Keratinocyte (primary cell): ENCODE results near the gene CLEC19A. TPM values are rescaled to one million over a fixed set of nuclear protein-coding genes. Genes with fewer than 3 reads are reported as not detected.

ENCODE experiments used
- DNase-seq: peaks from one replicate; pipeline ENCODE4 v3.0.0-alpha.2; 2011; ENCODE audit warnings: low read depth, missing footprints, low spot score
- FAIRE-seq: peaks from 2 replicates; lab custom pipeline; 2011; peaks lifted over from hg19 to GRCh38; lab: Jason Lieb, UNC
- H2AFZ ChIP-seq: 2 replicates; pipeline ENCODE4 v1.6.0; 2012; ENCODE audit warnings: low read length, control low read depth, inconsistent platforms; ENCODE audit not compliant: control insufficient read depth
- H3K27ac ChIP-seq: 2 replicates; pipeline ENCODE4 v1.5.1; 2011; ENCODE audit warnings: low read length; ENCODE audit not compliant: control insufficient read depth, insufficient read depth
- H3K27me3 ChIP-seq: 3 replicates; pipeline ENCODE4 v1.6.0; 2011; ENCODE audit warnings: low read length; ENCODE audit not compliant: control insufficient read depth, insufficient read depth; ENCODE audit errors: extremely low read depth
- H3K36me3 ChIP-seq, 2 experiments: 2 replicates in 1 of 2; 3 replicates in 1 of 2; pipeline ENCODE4 v1.5.1; 2011; ENCODE audit warnings: low read length in 2 of 2, mild to moderate bottlenecking in 1 of 2; ENCODE audit not compliant: control insufficient read depth in 2 of 2, insufficient read depth in 2 of 2; ENCODE audit errors: extremely low read depth in 1 of 2
- H3K4me1 ChIP-seq: 3 replicates; pipeline ENCODE4 v1.5.1; 2011; ENCODE audit warnings: low read length; ENCODE audit not compliant: control insufficient read depth, insufficient read depth; ENCODE audit errors: extremely low read depth
- H3K4me2 ChIP-seq: 3 replicates; pipeline ENCODE4 v1.6.0; 2011; ENCODE audit warnings: low read depth, low read length; ENCODE audit not compliant: control insufficient read depth, insufficient read depth; ENCODE audit errors: extremely low read depth
- H3K4me3 ChIP-seq, 3 experiments: fragments of 200-600 bp in 1 of 3; sonication (generic) in 1 of 3; 2 replicates in 2 of 3; 3 replicates in 1 of 3; pipeline ENCODE4 v1.5.1; 2011 to 2016; ENCODE audit warnings: low read length in 3 of 3, mild to moderate bottlenecking in 3 of 3, control low read depth in 2 of 3, inconsistent platforms in 1 of 3, low read depth in 1 of 3, mixed read lengths in 1 of 3, mixed run types in 1 of 3, moderate library complexity in 1 of 3; ENCODE audit not compliant: control insufficient read depth in 2 of 3, insufficient read depth in 2 of 3; ENCODE audit errors: extremely low read depth in 1 of 3
- H3K79me2 ChIP-seq: 2 replicates; pipeline ENCODE4 v1.6.0; 2012; ENCODE audit warnings: low read length; ENCODE audit not compliant: control insufficient read depth, insufficient read depth
- H3K9ac ChIP-seq: 3 replicates; pipeline ENCODE4 v1.6.0; 2011; ENCODE audit warnings: low read length; ENCODE audit not compliant: control insufficient read depth, insufficient read depth; ENCODE audit errors: extremely low read depth
- H3K9me1 ChIP-seq: 3 replicates; pipeline ENCODE4 v1.6.0; 2011; ENCODE audit warnings: low read length; ENCODE audit not compliant: control insufficient read depth, insufficient read depth; ENCODE audit errors: extremely low read depth
- H3K9me3 ChIP-seq: 2 replicates; pipeline ENCODE4 v1.5.1; 2012; ENCODE audit warnings: low read depth, low read length; ENCODE audit not compliant: control insufficient read depth
- H4K20me1 ChIP-seq: 3 replicates; pipeline ENCODE4 v1.6.0; 2011; ENCODE audit warnings: low read length; ENCODE audit not compliant: control insufficient read depth, insufficient read depth; ENCODE audit errors: extremely low read depth
- EZH2 ChIP-seq: IDR thresholded peaks from one replicate; pipeline ENCODE4 v1.6.1; 2012; ENCODE audit warnings: inconsistent platforms, mild to moderate bottlenecking, low read length, moderate library complexity
- dilution Hi-C: fragments of 300-500 bp; cut with MboI; formaldehyde crosslinking; loops from one replicate; pipeline ENCODE4 v1.7.0; 2020; ENCODE audit warnings: low sequenced_read_pairs; ENCODE audit not compliant: extremely low pct_ligation_motif_present
- polyA plus RNA-seq, 5 experiments: library from polyadenylated mRNA; depleted of rRNA in 3 of 5; stranded (reverse) in 3 of 5; stranded (forward) in 1 of 5; unstranded in 1 of 5; fragments of >200 nt; gene quantifications; 1 replicate in 1 of 5; 2 replicates in 3 of 5; 3 replicates in 1 of 5; pipeline versions ENCODE4 v1.2.1 to v1.2.3, GENCODE V29; 2011 to 2012; ENCODE audit warnings: missing spikeins in 2 of 5, low read depth in 1 of 5, low replicate concordance in 1 of 5
- TF ChIP-seq, protein P1 (sequence below), 3 experiments: IDR thresholded peaks in 1 of 3; conservative IDR thresholded peaks in 1 of 3; optimal IDR thresholded peaks in 1 of 3; 2 replicates in 2 of 3; 3 replicates in 1 of 3; pipeline versions ENCODE3 to v1.5.1; 2011; ENCODE audit warnings: low read length in 3 of 3, mild to moderate bottlenecking in 3 of 3, moderate library complexity in 2 of 3, control low read depth in 1 of 3, inconsistent platforms in 1 of 3; ENCODE audit not compliant: insufficient read depth in 2 of 3; ENCODE audit errors: extremely low read depth in 1 of 3

CLEC19A gene
- polyA plus RNA-seq, 1 donor (not counting 4 experiments of a cell fraction or from before 2014, with no cell fraction given), result not detected

DNA sequence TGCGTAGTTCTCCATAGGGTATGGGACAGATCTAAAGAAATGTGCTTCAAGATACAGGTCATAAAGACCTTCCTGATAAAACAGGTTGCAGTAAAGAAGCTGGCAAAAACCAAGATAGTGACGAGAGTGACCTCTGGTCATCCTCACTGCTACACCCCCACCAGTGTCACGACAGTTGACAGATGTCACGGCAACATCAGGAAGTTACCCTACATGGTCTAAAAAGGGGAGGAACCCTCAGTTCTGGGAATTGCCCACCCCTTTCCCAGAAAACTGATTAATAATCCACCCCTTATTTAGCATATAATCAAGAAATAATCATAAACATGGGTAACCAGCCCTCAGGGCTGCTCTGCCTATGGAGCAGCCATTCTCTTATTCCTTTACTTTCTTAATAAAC lies 46.3 kb downstream of the CLEC19A start:
- TF ChIP-seq, protein P1, sequence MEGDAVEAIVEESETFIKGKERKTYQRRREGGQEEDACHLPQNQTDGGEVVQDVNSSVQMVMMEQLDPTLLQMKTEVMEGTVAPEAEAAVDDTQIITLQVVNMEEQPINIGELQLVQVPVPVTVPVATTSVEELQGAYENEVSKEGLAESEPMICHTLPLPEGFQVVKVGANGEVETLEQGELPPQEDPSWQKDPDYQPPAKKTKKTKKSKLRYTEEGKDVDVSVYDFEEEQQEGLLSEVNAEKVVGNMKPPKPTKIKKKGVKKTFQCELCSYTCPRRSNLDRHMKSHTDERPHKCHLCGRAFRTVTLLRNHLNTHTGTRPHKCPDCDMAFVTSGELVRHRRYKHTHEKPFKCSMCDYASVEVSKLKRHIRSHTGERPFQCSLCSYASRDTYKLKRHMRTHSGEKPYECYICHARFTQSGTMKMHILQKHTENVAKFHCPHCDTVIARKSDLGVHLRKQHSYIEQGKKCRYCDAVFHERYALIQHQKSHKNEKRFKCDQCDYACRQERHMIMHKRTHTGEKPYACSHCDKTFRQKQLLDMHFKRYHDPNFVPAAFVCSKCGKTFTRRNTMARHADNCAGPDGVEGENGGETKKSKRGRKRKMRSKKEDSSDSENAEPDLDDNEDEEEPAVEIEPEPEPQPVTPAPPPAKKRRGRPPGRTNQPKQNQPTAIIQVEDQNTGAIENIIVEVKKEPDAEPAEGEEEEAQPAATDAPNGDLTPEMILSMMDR (optimal IDR thresholded peaks at IDR 0.05 in 1 of 3, IDR thresholded peaks at IDR 0.05 in 1 of 3, conservative IDR thresholded peaks at IDR 0.05 in 1 of 3; ENCODE audit: extremely low read depth in 1 of 3, insufficient read depth in 2 of 3, low read length in 3 of 3), result no peak
- no peak for TF ChIP-seq EZH2
- H2AFZ ChIP-seq, result no peak overlapping the region
- no peaks in the 10 kb centered on the region for H3K79me2 ChIP-seq
- H3K9me1 ChIP-seq, result no peaks in the 10 kb centered on the region
- no peak overlapping the region for H3K27ac ChIP-seq
- H3K36me3 ChIP-seq, result no peaks in the 10 kb centered on the region
- FAIRE-seq (no peak), DNase-seq (no peak)
- H3K27me3 ChIP-seq, result no peaks in the 10 kb centered on the region
- H3K9ac ChIP-seq, result no peak overlapping the region
- H3K9me3 ChIP-seq, result no peaks in the 10 kb centered on the region
- no peak overlapping the region for H3K4me2 ChIP-seq
- peaks cover 5% of the 10 kb centered on the region for H3K4me1 ChIP-seq
- dilution Hi-C loops, result no loop called here
- no peak overlapping the region for H3K4me3 ChIP-seq
- H4K20me1 ChIP-seq, result no peaks in the 10 kb centered on the region

DNA sequence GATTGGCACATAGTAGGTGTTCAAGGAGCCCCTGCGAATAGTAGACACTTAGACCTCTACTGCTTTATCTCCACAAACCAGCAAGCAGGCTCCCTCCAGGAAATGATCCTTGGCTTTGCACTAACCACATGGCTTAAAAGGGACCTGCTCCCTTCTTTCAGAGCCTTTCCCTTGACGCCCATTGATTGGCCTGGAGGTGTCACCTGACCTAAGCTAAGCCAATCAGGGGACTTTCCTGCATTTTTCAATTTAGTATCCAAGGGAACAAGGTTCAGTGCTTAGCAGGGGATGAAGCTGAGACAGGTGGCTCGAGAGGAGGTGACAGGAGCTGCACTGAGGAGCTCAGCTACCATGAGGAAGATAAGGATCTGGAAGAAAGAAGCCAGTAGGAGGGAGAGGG lies 52.8 kb downstream of the CLEC19A start:
- no peaks in the 10 kb centered on the region for H3K4me1 ChIP-seq
- TF ChIP-seq, protein P1 (optimal IDR thresholded peaks at IDR 0.05 in 1 of 3, IDR thresholded peaks at IDR 0.05 in 1 of 3, conservative IDR thresholded peaks at IDR 0.05 in 1 of 3; ENCODE audit: extremely low read depth in 1 of 3, insufficient read depth in 2 of 3, low read length in 3 of 3), result no peak
- no peak for TF ChIP-seq EZH2
- H3K27me3 ChIP-seq, result no peaks in the 10 kb centered on the region
- H3K9ac ChIP-seq, result no peak overlapping the region
- no peaks in the 10 kb centered on the region for H3K9me1 ChIP-seq
- no peaks in the 10 kb centered on the region for H3K36me3 ChIP-seq
- H3K4me2 ChIP-seq, result no peak overlapping the region
- H3K4me3 ChIP-seq, result no peak overlapping the region
- dilution Hi-C loops, result no loop called here
- H3K79me2 ChIP-seq, result no peaks in the 10 kb centered on the region
- no peaks in the 10 kb centered on the region for H4K20me1 ChIP-seq
- FAIRE-seq (no peak), DNase-seq (no peak)
- no peaks in the 10 kb centered on the region for H3K9me3 ChIP-seq
- H3K27ac ChIP-seq, result no peak overlapping the region
- H2AFZ ChIP-seq, result no peak overlapping the region
